ENCODE measurements around the gene PACRG. TPM values are rescaled to one million over a fixed set of nuclear protein-coding genes. Genes with fewer than 3 reads are reported as not detected.

PACRG gene
- total RNA-seq, 1 experiment from 2014 or later: 0.59 TPM

DNA sequence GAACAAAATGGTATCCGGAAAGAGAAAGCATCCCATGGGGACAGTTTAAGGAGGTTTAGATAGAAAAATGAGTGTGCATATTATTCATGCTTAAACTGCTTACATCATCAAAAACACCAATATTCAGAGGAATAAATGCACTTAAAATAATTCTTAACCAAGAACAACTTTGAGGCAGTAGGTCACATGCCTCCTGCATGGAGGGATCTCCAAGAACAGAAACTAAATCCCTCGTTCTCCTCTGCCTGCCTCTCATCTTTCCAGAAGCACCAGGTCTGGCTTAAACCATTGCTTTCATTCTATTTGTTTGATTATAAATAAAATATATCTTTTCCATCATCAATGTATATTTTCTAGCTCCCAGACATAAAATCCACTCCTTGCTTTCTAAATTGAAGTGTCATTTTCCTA is 583.2 kb downstream of the PACRG start:
- Histone ChIP-seq H3K27ac (ENCODE audit: low read length) (no peak overlapping the region), H3K4me1 (ENCODE audit: control insufficient read depth, insufficient read depth, low read length) (peaks cover 9% of the 10 kb centered on the region), H3K9me3 (ENCODE audit: control insufficient read depth, insufficient read depth, low read depth, low read length) (no peaks in the 10 kb centered on the region), H3K4me3 (ENCODE audit: low read depth in 2 of 2, low read length in 2 of 2) (no peak overlapping the region), H3K36me3 (ENCODE audit: control insufficient read depth, insufficient read depth, low read length) (no peaks in the 10 kb centered on the region; the same call in 1 of the 2 replicates), H3K27me3 (ENCODE audit: control insufficient read depth, insufficient read depth, low read length) (no peaks in the 10 kb centered on the region)
- BruUV-seq (replicated peaks): no TSS peak
- POLR2A ChIA-PET: no interaction called here
- intact Hi-C loops (cut with micrococcal nuclease; ENCODE audit: unreplicated experiment): no loop called here
- ATAC-seq (no peak), DNase-seq (ENCODE audit: low read depth, low spot score) (no peak)
- in situ Hi-C loops (cut with HindIII; ENCODE audit: low pct_unique_long_range_greater_than_20kb, low sequenced_read_pairs): no loop called here
- CTCF ChIA-PET: no interaction called here
- TF ChIP-seq TCF7L2 (IDR thresholded peaks at IDR 0.05; ENCODE audit: low read depth, low read length) (no peak), POLR2AphosphoS5 (IDR thresholded peaks at IDR 0.05; ENCODE audit: low read depth, low read length) (no peak), SIN3A (IDR thresholded peaks at IDR 0.05; ENCODE audit: borderline replicate concordance, insufficient read depth, low read depth, low read length) (no peak)
- TF ChIP-seq, protein P1, sequence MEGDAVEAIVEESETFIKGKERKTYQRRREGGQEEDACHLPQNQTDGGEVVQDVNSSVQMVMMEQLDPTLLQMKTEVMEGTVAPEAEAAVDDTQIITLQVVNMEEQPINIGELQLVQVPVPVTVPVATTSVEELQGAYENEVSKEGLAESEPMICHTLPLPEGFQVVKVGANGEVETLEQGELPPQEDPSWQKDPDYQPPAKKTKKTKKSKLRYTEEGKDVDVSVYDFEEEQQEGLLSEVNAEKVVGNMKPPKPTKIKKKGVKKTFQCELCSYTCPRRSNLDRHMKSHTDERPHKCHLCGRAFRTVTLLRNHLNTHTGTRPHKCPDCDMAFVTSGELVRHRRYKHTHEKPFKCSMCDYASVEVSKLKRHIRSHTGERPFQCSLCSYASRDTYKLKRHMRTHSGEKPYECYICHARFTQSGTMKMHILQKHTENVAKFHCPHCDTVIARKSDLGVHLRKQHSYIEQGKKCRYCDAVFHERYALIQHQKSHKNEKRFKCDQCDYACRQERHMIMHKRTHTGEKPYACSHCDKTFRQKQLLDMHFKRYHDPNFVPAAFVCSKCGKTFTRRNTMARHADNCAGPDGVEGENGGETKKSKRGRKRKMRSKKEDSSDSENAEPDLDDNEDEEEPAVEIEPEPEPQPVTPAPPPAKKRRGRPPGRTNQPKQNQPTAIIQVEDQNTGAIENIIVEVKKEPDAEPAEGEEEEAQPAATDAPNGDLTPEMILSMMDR (IDR thresholded peaks at IDR 0.05): no peak
- TF ChIP-seq, protein P2, sequence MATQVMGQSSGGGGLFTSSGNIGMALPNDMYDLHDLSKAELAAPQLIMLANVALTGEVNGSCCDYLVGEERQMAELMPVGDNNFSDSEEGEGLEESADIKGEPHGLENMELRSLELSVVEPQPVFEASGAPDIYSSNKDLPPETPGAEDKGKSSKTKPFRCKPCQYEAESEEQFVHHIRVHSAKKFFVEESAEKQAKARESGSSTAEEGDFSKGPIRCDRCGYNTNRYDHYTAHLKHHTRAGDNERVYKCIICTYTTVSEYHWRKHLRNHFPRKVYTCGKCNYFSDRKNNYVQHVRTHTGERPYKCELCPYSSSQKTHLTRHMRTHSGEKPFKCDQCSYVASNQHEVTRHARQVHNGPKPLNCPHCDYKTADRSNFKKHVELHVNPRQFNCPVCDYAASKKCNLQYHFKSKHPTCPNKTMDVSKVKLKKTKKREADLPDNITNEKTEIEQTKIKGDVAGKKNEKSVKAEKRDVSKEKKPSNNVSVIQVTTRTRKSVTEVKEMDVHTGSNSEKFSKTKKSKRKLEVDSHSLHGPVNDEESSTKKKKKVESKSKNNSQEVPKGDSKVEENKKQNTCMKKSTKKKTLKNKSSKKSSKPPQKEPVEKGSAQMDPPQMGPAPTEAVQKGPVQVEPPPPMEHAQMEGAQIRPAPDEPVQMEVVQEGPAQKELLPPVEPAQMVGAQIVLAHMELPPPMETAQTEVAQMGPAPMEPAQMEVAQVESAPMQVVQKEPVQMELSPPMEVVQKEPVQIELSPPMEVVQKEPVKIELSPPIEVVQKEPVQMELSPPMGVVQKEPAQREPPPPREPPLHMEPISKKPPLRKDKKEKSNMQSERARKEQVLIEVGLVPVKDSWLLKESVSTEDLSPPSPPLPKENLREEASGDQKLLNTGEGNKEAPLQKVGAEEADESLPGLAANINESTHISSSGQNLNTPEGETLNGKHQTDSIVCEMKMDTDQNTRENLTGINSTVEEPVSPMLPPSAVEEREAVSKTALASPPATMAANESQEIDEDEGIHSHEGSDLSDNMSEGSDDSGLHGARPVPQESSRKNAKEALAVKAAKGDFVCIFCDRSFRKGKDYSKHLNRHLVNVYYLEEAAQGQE (IDR thresholded peaks at IDR 0.05; ENCODE audit: insufficient read depth in 1 of 2, low read depth in 2 of 2, low read length in 1 of 2): no peak

DNA sequence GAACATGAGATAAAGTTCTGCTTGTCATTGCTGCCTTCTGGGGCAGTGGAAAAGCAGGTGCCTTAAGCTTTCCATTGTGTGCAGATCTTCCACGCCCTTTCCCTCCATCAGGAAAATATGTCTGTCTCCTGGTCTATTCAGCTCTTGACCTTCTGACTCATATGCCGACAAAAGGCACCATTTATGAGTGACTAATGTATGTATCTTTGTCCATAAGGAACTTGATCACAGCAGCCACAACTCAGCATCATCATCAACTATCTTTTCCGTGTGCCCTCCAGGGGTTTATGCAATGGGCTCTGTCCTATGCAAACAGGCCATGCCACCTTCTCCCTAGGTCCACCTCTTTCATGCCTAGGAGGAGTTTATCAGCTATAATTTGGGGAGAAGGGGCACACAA is 584.1 kb downstream of the PACRG start:
- Histone ChIP-seq H3K9me3 (ENCODE audit: control insufficient read depth, insufficient read depth, low read depth, low read length) (no peaks in the 10 kb centered on the region), H3K36me3 (ENCODE audit: control insufficient read depth, insufficient read depth, low read length) (no peaks in the 10 kb centered on the region; the same call in 1 of the 2 replicates), H3K4me3 (ENCODE audit: low read depth in 2 of 2, low read length in 2 of 2) (no peak overlapping the region), H3K4me1 (ENCODE audit: control insufficient read depth, insufficient read depth, low read length) (peaks cover 9% of the 10 kb centered on the region), H3K27me3 (ENCODE audit: control insufficient read depth, insufficient read depth, low read length) (no peaks in the 10 kb centered on the region), H3K27ac (ENCODE audit: low read length) (no peak overlapping the region)
- no peak for DNase-seq (ENCODE audit: low read depth, low spot score)
- CTCF ChIA-PET: no interaction called here
- intact Hi-C loops (cut with micrococcal nuclease; ENCODE audit: unreplicated experiment): no loop called here
- TF ChIP-seq SIN3A (IDR thresholded peaks at IDR 0.05; ENCODE audit: borderline replicate concordance, insufficient read depth, low read depth, low read length) (no peak), TCF7L2 (IDR thresholded peaks at IDR 0.05; ENCODE audit: low read depth, low read length) (peak; percentile 53; the same call in 1 of the 2 replicates)
- BruUV-seq (replicated peaks): no TSS peak
- in situ Hi-C loops (cut with HindIII; ENCODE audit: low pct_unique_long_range_greater_than_20kb, low sequenced_read_pairs): no loop called here
- peak; percentile 91 for ATAC-seq
- POLR2A ChIA-PET: interaction anchor here (0.6 kb wide), 1 partner anchor 82 kb away, joined by 3 read pairs; no protein-coding TSS in a partner anchor

DNA sequence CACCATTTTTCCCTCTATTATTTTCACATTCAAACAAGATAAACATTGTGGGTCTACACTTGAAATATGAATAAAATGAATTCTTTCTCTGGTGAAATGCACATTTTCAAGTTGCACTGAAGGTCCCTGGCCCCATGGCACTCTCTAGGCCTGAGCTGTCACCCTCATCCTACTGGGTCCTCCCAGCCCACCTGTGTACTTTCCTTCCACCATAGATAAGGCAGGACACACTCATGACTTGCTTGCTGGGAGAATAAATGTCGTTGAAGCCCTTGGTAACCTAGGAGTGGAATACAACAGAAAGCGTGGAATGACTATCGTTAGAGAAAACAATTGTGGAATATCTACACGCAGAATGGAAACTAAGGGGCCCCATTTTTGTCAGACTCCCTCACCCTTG is 585.8 kb downstream of the PACRG start:
- BruUV-seq (replicated peaks): no TSS peak
- ChIA-PET CTCF (no interaction called here), POLR2A (no interaction called here)
- no peak for TF ChIP-seq POLR2AphosphoS5 (IDR thresholded peaks at IDR 0.05; ENCODE audit: low read depth, low read length)
- TF ChIP-seq TCF7L2 (IDR thresholded peaks at IDR 0.05; ENCODE audit: low read depth, low read length): no peak
- TF ChIP-seq SIN3A (IDR thresholded peaks at IDR 0.05; ENCODE audit: borderline replicate concordance, insufficient read depth, low read depth, low read length): no peak
- TF ChIP-seq, protein P2 (IDR thresholded peaks at IDR 0.05; ENCODE audit: insufficient read depth in 1 of 2, low read depth in 2 of 2, low read length in 1 of 2): no peak
- TF ChIP-seq, protein P1 (IDR thresholded peaks at IDR 0.05): no peak
- ATAC-seq (no peak), DNase-seq (ENCODE audit: low read depth, low spot score) (no peak)
- intact Hi-C loops (cut with micrococcal nuclease; ENCODE audit: unreplicated experiment): no loop called here
- Histone ChIP-seq H3K27ac (ENCODE audit: low read length) (no peak overlapping the region), H3K36me3 (ENCODE audit: control insufficient read depth, insufficient read depth, low read length) (no peaks in the 10 kb centered on the region), H3K9me3 (ENCODE audit: control insufficient read depth, insufficient read depth, low read depth, low read length) (no peaks in the 10 kb centered on the region), H3K4me1 (ENCODE audit: control insufficient read depth, insufficient read depth, low read length) (peaks cover 9% of the 10 kb centered on the region), H3K4me3 (ENCODE audit: low read depth in 2 of 2, low read length in 2 of 2) (no peak overlapping the region), H3K27me3 (ENCODE audit: control insufficient read depth, insufficient read depth, low read length) (no peaks in the 10 kb centered on the region)
- in situ Hi-C loops (cut with HindIII; ENCODE audit: low pct_unique_long_range_greater_than_20kb, low sequenced_read_pairs): no loop called here
